A204.1 (cell line): ENCODE results near the gene CHSY3.

Source experiments
- FAIRE-seq: peaks from 2 replicates; lab custom pipeline; 2012; peaks lifted over from hg19 to GRCh38; lab: Jason Lieb, UNC

Gene CHSY3

DNA sequence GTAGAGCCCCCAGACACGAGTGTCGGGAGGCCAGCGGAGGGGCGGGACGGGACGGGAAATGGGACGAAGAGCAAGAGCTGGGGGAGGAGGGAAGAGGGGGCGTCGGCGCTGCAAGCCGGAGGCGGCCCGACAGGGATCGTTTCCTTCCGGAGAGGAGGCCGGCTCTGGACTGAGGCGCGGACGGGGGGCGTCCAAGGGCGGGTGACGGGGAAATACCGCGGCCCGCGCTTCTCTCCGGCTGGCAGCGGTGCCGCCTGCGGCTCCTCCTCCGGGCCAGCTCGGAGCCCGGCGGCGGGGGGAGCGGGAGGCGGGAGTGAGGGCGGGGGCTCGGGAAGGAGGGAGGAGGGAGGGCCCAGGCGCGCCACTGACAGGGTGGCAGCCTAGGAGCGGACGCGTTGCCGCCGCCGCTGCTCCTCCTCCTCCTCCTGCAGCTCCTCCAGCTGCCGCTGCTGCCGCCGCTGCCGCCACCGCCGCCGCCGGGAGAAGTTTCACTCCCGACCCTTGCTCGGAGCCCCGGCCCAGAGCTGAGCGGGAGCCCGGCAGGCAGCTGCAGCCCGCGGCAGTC is at the start of gene CHSY3:
Gene CHSY3, plus strand, starts transcription at position 364 of the 565 bp plus-strand sequence.
- FAIRE-seq, result no peak

DNA sequence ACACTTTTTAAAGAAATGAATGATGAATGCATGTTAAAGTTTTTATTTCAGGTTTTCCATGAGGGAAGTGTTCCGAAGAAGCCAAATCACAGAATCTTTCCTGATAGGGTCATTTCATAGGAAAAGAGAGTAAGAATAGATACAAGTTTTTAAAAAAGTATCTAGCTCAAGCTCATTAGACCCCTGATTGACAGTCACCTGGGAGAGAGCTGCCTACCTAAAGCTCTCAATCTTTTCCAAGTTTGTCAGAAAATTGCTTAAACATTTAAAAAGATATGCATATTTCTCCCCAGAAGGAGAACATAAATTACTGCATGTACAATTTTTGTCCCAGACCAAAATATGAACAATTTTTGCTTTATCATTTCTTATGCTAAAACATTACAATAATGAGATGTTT is 47.9 kb upstream of the CHSY3 start:
- FAIRE-seq, result no peak

DNA sequence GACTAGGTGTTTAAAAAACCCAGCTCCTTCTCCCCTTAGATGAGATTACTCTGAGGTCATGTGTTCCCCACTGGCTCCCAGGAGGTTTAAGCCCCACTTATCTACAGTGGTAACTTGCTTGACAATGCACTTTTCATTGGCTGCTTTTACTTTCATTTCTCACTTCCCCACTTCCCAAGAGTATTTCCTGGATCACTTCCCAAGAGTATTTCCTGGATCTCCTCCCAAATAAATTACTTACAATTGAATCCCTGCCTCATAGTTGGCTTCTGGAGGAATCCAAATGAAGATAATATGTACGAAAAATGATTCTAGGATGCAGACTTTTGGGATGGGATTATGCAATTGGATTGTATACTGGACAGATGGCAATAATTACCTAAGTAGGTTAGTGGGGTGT is 47.1 kb upstream of the CHSY3 start:
- no peak for FAIRE-seq

DNA sequence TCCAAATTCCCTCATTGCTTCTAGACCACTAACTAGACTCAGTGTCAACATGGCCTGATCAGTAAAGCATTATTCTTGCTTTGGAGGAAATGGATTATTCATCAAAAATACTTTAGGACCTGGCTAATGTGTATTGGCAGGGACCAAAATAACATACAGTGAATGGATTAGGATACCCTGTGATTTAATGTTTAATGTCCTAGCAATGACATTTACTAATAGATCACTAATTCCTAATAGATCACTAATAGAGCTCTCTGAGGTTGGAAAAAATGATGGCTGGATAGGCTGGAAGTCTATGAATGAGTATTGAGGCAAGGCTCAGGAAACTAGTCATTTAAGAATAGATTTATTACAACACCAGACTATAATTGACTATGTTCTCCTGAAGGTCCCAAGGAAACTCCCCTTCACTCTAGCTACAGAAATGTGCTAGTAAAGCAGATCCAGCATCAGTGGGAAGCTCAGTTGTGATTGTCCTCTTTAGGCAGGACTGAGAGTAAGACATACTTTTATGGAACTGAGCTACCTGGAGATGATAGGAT is 46.1 kb upstream of the CHSY3 start:
- no peak for FAIRE-seq

DNA sequence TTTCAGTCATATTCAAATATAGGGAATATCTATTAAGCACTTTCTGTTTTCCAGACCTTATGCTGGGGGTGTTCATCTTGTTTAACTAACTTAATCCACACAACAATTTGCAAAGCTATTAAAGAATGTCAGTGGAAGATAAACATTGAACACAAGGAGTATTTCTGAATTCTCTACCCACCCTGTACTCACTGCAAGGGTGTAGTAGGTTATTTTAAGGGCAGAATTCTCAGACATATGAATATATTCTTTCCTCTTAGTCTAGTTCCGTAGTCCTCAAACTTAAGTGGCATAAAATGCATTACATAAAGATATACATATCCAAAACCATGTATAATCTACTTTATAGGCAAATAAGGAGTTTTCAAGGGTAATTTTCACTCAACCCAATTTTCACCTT is 19.9 kb upstream of the CHSY3 start:
- no peak for FAIRE-seq

DNA sequence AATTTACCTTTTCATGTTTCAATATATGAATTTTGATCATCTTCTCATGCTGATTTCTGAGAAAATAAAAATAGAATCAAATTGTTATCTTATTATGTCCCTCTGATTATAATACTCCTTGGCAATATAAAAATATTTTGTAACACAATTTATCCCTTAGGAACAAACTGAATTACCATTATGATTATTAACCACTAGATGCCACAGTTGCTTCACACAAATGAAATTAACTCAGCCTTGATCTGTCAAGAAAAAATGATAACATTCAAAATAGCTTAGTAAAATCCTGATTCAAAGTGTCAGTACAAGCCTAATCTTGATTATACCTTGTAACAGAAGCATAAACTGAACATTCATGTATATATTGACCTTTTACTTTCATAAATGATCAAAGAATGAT is 4.8 kb upstream of the CHSY3 start:
- peak; percentile 82 for FAIRE-seq

DNA sequence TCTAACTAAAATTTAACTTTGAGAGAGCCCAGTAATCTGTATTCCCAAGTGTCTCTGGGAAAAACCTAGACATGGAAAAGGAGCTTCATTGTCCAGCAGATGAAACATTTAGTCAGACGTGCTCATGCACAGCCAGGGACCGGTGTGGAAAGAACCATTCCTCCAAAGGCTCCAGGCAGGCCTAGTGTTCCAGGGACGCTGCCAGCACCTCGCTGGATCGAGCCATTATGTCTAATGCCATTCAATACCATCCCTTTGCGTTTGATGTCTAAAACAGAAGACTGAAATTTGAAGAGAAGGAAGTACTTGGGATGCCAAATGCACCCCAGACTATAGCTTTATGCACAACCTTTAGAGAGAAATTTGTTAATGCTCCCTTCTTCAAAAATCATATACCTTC is 1.4 kb upstream of the CHSY3 start:
- FAIRE-seq, result no peak

DNA sequence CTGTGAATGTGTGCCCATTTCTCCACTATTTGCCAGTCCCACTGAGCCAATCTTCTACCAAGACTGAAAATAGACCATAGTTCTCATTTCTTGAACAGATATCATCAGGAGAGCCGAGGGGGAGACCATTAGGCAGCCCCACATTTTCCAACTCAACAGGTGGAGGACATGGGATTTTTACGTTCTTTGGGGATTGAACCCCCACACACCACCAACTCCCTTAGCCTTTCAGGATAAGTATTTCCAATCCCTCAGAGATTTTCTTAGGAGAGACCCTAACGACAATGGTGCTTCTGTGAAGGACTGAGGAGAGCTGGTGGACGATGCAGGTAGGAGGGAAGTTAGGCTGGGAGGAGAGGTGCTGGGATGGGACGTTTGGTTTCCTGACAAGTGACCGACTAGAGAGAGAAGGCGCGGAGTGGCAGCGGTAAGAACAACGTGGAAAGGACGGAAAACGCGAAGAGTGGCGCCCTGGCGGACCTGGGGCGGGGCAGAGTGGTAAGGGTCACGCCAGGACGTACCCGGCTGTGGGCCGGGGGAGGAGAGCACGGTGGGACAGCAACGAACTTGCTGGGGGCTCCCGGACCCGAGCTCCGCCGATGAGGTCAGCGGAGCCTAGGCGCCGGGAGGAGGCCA is 681 bp upstream of the CHSY3 start:
- FAIRE-seq, result no peak

DNA sequence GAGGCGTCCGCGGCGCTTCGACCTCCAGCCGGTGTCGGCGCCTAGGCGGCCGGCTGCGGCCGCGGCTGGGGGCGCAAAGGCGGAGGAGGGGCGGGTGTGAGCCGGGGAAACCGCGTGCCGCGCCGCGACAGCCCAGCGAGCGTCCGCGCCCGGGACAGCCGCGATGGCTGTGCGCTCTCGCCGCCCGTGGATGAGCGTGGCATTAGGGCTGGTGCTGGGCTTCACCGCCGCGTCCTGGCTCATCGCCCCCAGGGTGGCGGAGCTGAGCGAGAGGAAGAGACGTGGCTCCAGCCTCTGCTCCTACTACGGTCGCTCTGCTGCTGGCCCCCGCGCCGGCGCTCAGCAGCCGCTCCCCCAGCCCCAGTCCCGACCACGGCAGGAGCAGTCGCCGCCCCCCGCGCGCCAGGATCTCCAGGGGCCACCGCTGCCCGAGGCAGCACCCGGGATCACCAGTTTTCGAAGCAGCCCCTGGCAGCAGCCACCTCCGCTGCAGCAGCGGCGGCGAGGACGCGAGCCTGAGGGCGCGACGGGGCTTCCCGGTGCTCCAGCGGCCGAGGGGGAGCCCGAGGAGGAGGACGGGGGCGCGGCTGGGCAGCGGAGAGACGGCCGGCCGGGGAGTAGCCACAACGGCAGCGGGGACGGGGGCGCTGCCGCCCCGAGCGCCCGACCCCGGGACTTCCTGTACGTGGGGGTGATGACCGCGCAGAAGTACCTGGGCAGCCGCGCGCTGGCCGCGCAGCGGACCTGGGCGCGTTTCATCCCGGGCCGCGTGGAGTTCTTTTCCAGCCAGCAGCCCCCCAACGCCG is 605 bp downstream of the CHSY3 start:
- FAIRE-seq, result no peak

DNA sequence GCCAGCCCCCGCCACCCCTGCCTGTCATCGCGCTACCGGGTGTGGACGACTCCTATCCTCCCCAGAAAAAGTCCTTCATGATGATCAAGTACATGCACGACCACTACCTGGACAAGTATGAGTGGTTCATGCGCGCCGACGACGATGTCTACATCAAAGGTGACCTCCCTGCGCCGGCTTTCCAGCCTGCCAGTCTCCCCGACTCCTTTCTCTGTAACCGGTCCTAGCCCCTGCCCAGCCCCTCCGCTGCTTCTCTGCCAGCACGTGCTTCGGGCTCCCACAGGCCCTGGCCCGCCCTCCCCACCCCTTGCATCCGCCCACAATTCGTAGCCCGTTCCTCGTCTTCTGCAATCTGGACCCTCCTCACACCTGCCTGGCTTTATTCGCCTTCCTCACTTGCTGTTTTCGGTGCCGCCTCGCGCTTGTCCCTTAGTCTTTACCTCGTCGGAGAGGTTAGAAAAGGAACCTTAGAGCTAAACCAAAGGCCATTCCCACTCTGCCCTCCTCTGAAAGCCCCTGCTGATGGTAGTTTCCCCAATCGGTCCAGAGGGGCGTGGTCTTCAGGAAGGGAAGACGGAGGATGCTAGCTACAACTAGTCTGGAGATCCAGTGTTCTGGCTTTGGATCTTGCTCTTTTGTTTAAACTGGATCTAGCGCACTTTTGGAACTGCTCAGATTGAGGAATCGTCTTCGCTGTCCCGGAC is 1.4 kb downstream of the CHSY3 start:
- FAIRE-seq, result no peak

DNA sequence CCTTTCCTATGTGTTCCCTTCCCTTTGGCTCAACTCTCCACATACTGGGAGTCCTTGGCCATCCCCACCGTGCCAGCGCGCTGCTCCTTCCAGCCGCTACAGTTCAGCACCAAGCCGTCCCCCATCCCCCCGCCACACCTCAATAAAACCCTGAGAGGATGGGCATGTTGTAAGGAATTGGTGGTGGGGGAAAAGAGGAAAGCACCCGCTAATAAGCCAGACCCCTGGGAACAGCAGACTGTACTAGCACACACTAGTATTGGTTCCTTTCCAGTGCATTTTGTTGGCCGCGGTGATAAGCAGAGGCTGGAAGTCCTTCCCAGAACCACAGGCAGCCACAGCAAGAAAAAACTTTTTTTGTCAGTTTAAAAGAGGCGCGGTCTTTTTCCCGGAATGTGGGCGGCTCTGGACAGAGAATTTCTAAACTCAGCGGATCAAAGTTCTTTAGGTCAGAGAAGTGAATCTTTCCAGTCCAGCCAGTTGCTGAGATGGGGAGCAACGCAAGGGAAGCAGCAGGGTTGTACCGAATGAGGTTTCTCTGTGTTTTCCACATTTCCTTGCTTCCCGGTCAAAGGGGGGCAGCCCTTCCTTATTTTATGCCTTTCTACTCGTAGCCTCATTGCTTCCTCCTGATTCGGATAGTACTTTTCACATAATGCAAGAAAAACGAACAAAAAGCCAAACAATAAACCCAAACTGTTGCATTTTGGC is 2.1 kb downstream of the CHSY3 start:
- no peak for FAIRE-seq

DNA sequence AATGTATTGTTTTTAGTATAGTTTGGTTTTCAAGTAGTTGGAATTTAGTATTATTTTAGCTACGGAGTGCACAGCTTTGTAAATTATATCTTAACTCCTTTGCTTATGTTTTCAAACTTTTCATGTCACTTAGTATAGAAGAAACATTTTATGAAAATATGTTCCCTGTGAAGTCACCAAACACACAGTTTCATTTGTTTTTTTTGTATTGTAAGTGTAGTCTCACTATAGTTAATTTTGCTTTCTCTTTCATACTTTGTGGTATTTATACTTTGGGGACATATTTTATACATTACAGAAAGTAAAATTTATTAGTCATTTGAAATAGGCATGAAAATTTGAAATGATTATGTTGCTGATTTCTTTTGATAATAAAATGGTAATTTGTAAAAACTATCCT is 5.0 kb downstream of the CHSY3 start:
- FAIRE-seq, result no peak

DNA sequence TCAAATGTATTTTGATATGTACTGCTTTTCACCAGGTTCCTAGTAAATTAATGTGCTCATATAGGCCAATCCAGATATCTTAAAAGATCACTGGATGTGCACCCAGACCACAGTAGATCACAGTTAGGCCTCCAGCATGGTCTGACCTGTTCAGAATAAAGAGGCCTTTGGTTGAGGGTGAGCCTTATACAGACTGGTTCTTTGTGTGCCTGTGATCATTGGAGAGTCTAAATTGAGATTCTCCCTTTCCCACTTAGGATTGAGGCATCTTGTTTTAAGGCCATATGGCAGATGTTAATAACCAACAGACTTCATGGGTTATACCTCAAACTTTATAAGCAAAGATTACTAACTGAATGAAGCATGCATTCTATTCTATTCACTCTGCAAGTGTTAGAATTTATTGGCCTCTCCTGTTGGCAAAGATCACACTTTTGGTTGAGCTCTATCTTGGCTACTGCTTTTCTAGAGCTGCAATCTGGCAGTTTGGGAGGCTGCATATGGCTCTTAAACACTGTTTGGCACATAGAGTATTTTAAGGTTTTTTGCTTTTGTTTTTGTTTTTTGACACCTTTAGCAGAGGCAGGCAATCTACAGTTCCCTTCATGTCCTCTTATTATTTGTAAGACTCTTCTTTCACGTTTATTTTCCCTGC is 8.5 kb downstream of the CHSY3 start:
- no peak for FAIRE-seq

DNA sequence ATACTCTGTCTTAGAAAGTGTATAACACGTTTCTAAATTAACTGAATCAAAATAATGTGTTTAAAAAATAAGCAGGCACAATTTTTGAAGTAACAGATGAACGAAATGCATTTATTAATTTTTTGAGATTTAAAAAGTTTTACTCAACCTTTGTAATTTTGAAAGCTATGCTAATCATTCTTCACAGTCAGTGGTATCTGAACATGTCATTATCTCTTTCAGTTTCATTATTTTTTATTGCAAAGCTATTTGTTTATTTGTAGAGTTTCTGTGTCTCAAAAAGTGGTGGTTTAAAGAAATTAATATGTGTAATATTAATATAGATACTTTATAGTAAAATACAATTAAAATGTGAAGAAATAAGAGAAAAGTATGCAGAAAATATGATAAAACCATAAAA is 11.2 kb downstream of the CHSY3 start:
- no peak for FAIRE-seq

DNA sequence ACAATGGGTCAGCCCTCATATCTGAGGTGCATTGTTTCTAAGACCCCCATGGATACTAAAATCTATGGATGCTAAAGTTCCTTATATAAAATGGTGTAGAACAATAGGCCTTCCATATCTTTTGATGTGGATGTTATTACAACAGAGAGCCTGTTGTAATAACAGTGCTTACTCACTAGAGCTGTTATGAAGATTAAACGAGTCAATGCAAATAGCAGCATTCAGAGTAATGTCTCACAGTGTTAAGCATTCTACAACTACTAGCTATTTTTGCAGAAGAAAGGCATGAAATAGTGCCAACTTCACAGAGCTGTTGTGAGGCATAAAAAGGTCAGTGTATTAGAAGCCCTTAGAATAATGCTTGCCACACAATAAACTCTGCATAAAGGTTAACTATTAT is 13.0 kb downstream of the CHSY3 start:
- no peak for FAIRE-seq

DNA sequence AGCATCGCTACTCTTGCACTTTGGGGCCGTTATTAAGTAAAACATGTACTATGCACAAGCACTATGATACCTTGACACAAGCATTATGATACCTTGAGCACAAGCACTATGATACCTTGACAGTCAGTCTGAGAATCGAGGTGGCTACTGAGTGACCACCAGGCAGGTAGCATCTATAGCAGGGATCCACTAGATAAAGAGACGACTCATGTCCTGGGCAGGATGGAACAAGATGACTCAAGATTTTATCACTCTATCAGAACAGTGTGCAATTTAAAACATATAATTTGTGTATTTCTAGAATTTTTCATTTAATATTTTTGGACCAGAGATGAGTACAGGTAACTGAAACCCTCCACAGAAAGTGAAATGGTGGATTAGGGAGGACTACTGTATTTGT is 16.9 kb downstream of the CHSY3 start:
- FAIRE-seq, result no peak

DNA sequence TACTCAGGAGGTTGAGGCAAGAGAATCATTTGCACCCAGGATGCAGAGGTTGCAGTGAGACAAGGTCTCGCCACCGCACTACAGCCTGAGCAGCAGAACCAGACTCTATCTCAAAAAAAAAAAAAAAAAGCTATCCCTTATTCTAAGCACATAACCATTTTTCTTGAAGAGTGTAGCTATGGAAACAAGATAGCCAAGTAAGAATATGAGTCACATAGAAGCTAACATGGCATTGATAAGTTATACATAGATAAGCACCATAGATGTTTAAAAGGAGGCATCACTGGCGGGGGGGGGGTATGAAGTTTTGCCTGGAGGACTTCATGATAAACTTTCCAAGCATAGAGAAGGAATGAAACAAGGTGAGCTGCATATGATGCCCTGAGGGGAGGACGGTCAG is 26.0 kb downstream of the CHSY3 start:
- FAIRE-seq, result no peak

DNA sequence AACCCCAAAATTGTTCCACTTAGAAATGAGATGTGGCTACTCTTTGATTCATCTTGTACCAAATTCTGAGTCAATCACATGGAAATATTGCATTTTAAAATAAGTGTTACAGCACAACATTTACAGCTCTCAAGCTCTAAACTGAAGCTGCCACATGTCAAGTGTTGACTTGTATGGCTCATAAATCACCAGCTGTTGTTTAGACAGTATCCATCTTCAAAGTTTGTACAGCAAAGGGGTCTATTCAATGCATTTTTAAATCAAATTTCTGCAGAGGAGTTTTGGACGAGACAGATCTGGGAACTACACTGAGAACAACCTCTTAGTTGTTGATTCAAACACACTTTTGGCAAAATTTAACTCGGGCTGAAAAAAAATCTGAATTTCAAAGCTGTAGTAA is 31.4 kb downstream of the CHSY3 start:
- no peak for FAIRE-seq

DNA sequence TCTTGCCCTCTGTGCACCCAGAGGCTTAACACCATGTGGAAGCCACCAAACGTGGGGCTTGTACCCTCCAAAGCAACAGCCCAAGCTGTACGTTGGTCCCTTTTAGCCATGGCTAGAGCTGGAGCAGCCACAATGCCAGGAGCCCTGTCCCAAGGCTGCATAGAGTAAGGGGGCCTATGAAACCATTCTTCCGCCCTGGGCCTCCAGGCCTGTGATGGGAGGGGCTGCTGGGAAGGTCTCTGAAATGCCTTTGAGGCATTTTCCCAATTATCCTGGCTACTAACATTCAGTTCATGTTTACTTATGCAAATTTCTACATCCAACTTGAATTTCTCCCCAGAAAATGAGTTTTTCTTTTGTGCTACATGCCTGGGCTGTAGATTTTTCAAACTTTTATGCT is 33.8 kb downstream of the CHSY3 start:
- no peak for FAIRE-seq

DNA sequence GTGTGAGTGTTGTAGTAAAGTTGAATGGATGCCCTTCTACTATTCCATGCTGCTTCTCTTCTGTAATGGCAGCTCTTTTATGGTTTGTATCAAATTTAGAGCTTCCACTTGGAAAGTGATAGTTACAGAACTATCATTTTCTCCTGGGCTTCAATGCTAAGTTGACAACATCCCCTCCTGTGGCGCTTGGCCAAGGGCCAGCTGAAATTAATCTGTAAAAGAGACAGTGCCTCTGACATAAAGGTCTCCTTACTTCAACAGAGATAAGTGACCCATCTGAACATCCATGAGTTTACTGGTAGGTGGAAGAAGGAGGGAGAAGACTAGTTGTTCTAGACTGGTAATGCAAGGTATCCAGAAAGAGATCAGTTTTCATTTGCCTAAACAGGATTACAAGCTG is 39.7 kb downstream of the CHSY3 start:
- no peak for FAIRE-seq

DNA sequence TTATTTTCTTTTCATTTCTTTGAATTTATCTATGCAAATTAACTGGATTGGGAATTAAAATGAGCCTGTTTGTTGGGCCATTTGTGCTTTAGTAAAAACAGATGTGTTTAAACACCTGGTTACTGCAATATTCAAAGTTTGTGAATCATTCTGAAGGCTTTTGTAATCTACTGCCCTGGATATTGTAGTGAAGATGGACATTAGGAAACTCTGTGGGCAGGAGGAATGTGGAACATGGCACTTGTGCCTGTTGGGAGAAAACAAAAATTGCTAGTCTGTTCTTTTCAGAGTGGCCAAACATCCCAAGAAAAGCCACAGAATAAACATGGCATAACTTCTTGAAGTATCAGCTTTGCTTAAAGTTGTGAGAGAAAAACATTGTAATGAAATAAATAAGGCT is 40.8 kb downstream of the CHSY3 start:
- FAIRE-seq, result no peak

DNA sequence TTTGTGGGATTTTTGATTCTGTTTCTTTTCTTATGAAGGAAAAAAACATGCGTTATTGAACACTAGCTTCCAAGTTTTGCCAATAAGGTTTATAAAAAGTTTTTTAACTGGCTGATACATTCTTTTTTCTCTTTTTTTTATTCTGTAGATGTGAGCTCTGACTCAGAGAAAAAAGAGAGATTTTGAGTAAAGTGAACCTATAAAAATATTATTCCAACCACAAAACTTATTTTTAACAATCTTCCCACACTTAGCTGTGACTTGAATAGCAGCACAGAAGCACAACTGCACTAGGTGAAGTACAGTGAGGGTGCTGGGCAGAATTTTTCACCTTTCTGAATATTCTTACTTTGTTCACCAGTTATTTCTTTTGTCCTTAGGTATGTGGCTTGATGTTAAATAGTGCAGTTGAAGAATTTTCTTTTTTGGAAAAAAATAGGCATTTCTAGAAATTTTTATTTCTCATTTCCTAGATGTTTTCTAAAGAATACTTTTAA is 41.6 kb downstream of the CHSY3 start:
- FAIRE-seq, result no peak
